Ishikawa (cell line): ENCODE measurements around the gene DEFB112.

ENCODE experiments used
- CEBPB ChIP-seq: IDR thresholded peaks from 2 replicates; pipeline ENCODE4 v1.6.1; 2012
- CREB1 ChIP-seq: IDR thresholded peaks from 2 replicates; pipeline ENCODE4 v1.6.1; 2012; ENCODE audit warnings: low read depth
- EGR1 ChIP-seq: IDR thresholded peaks from 2 replicates; pipeline ENCODE4 v1.6.1; 2012
- EP300 ChIP-seq: IDR thresholded peaks from 2 replicates; pipeline ENCODE4 v1.6.1; 2012; ENCODE audit warnings: borderline replicate concordance
- FOXM1 ChIP-seq: IDR thresholded peaks from 2 replicates; pipeline ENCODE4 v1.6.1; 2012; ENCODE audit warnings: low read depth, borderline replicate concordance
- NFIC ChIP-seq: IDR thresholded peaks from 2 replicates; pipeline ENCODE4 v1.6.1; 2012
- RAD21 ChIP-seq: IDR thresholded peaks from 2 replicates; pipeline ENCODE4 v1.6.1; 2012; ENCODE audit warnings: low read depth
- TAF1 ChIP-seq: IDR thresholded peaks from 2 replicates; pipeline ENCODE4 v1.6.1; 2012; ENCODE audit warnings: low read depth, mild to moderate bottlenecking
- TCF12 ChIP-seq: IDR thresholded peaks from 2 replicates; pipeline ENCODE4 v1.6.1; 2012; ENCODE audit warnings: low read depth
- YY1 ChIP-seq: IDR thresholded peaks from 2 replicates; pipeline ENCODE4 v1.6.1; 2012; ENCODE audit warnings: low read depth
- ZBTB7A ChIP-seq: IDR thresholded peaks from 2 replicates; pipeline ENCODE4 v1.6.1; 2012; ENCODE audit warnings: low read depth
- TF ChIP-seq, protein P1 (sequence below): IDR thresholded peaks from 2 replicates; pipeline ENCODE4 v1.6.1; 2012
- TF ChIP-seq, protein P2 (sequence below): IDR thresholded peaks from 2 replicates; pipeline ENCODE4 v1.6.1; 2012; ENCODE audit warnings: low read depth, mild to moderate bottlenecking

The DEFB112 gene

DNA sequence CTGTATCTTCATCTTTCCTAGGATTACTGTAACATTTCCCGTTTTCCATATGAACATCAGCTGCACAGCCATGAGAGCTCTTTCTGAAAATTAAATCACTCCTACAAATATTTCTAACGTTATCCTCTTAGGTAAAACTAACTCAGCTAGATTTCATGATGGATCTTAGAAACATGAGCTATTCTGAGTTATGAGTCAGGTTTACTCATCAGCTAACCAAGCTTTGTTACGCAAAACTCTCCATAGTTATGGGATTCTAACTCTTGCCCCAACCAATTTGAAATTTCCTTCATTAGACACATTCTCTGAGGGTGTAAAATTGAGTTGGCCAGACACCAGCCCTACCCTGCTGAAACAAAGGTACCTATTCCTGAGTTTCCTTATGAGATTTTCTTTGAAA is 41.9 kb downstream of the DEFB112 start:
- TF ChIP-seq CREB1 = no peak
- no peak for TF ChIP-seq FOXM1
- no peak for TF ChIP-seq EGR1
- TF ChIP-seq, protein P1, sequence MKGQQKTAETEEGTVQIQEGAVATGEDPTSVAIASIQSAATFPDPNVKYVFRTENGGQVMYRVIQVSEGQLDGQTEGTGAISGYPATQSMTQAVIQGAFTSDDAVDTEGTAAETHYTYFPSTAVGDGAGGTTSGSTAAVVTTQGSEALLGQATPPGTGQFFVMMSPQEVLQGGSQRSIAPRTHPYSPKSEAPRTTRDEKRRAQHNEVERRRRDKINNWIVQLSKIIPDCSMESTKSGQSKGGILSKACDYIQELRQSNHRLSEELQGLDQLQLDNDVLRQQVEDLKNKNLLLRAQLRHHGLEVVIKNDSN = no peak
- no peak for TF ChIP-seq ZBTB7A
- no peak for TF ChIP-seq TCF12
- no peak for TF ChIP-seq RAD21
- TF ChIP-seq EP300 = no peak
- TF ChIP-seq TAF1 = no peak
- TF ChIP-seq, protein P2, sequence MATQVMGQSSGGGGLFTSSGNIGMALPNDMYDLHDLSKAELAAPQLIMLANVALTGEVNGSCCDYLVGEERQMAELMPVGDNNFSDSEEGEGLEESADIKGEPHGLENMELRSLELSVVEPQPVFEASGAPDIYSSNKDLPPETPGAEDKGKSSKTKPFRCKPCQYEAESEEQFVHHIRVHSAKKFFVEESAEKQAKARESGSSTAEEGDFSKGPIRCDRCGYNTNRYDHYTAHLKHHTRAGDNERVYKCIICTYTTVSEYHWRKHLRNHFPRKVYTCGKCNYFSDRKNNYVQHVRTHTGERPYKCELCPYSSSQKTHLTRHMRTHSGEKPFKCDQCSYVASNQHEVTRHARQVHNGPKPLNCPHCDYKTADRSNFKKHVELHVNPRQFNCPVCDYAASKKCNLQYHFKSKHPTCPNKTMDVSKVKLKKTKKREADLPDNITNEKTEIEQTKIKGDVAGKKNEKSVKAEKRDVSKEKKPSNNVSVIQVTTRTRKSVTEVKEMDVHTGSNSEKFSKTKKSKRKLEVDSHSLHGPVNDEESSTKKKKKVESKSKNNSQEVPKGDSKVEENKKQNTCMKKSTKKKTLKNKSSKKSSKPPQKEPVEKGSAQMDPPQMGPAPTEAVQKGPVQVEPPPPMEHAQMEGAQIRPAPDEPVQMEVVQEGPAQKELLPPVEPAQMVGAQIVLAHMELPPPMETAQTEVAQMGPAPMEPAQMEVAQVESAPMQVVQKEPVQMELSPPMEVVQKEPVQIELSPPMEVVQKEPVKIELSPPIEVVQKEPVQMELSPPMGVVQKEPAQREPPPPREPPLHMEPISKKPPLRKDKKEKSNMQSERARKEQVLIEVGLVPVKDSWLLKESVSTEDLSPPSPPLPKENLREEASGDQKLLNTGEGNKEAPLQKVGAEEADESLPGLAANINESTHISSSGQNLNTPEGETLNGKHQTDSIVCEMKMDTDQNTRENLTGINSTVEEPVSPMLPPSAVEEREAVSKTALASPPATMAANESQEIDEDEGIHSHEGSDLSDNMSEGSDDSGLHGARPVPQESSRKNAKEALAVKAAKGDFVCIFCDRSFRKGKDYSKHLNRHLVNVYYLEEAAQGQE = no peak

DNA sequence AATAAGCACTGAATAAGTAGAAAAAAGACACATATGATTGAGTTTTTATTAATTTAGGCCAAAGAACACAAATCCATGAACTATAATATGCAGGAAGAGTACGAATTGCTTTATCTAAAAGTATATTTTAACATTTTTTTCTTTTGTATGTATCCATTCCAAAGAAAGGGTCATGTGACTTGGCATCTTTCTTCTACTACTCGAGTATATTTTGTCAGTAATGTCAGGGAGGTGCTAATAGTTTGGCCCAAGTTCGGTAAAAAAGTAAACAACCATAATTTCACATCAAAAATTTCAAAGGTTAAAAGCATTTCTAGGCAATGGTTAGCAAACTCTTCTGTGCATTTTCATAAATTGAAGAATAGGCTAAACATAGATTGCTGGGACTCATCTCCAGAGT is 46.6 kb downstream of the DEFB112 start:
- TF ChIP-seq EGR1 (no peak), EP300 (no peak), TAF1 (no peak), CEBPB (no peak), YY1 (no peak)
- TF ChIP-seq, protein P2 = no peak

DNA sequence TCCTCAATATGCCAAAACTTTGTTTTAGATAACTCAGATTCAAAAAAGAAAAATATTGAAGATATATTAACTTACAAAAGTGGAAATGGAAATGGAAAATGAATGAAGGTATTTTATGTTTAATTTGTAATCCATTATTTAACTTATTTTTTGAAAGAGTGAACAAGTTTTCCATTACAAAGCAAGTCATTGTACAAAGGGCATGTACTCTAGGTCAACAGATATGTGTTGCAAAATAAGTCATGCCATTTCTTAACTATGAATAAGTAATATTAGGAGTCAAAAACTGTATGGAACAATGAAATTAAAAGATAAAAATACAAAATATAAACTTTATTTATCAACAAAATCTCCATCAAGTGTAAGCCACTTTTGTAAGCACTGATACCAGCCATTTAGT is 54.5 kb downstream of the DEFB112 start:
- TF ChIP-seq NFIC = no peak
- no peak for TF ChIP-seq FOXM1
- no peak for TF ChIP-seq CEBPB
- TF ChIP-seq RAD21 = no peak
